Measurements from ENCODE around the gene PCSK4. TPM values are rescaled to one million over a fixed set of nuclear protein-coding genes. Genes with fewer than 3 reads are reported as not detected.
"Not testable (repeated sequence)": the region's sequence is repeated elsewhere in the genome, so short reads cannot be mapped to it uniquely, and the experiment has no call there.

Gene PCSK4
- total RNA-seq, 2 donors from 2014 or later: 13.3 to 16.6 TPM

GRCh38 chr19:1441677-1442438 lies 48.3 kb downstream of the PCSK4 start:
- peaks cover 38% of the 10 kb centered on the region for H3K4me1 Mint-ChIP-seq (ENCODE audit: low read depth)
- DNase-seq (no peak), ATAC-seq (replicated peaks in 1 of 2) (no peak)
- H3K4me3 Mint-ChIP-seq: peak overlapping the region in 1 of 2 donors; percentile 52
- peaks cover under 1% of the 10 kb centered on the region for H3K27me3 Mint-ChIP-seq (ENCODE audit: low read depth)
- peak overlapping the region; percentile 51 for H3K27ac Mint-ChIP-seq
- no peaks in the 10 kb centered on the region for H3K9me3 Mint-ChIP-seq
- H3K36me3 Mint-ChIP-seq (ENCODE audit: insufficient read depth in 2 of 2): peaks cover 12 to 27% of the 10 kb centered on the region in 2 donors

GRCh38 chr19:1441022-1441426 lies 49.1 kb downstream of the PCSK4 start:
- DNase-seq (no peak), ATAC-seq (replicated peaks in 1 of 2) (no peak)
- Mint-ChIP-seq H3K9me3 (no peaks in the 10 kb centered on the region), H3K27me3 (ENCODE audit: low read depth) (no peaks in the 10 kb centered on the region), H3K4me1 (ENCODE audit: low read depth) (peaks cover 38% of the 10 kb centered on the region), H3K4me3 (peak overlapping the region; percentile 97 to 99), H3K27ac (peak overlapping the region; percentile 86), H3K36me3 (ENCODE audit: insufficient read depth in 2 of 2) (peaks cover 12 to 27% of the 10 kb centered on the region in 2 donors)

- Mint-ChIP-seq H3K4me3 (peak overlapping the region; percentile 97 to 99), H3K4me1 (ENCODE audit: low read depth) (peaks cover 36% of the 10 kb centered on the region), H3K9me3 (no peaks in the 10 kb centered on the region), H3K27me3 (ENCODE audit: low read depth) (no peaks in the 10 kb centered on the region), H3K36me3 (ENCODE audit: insufficient read depth in 2 of 2) (peaks cover 12 to 27% of the 10 kb centered on the region in 2 donors), H3K27ac (peak overlapping the region; percentile 90)
- DNase-seq: no peak
- no peak for ATAC-seq (replicated peaks in 1 of 2)
Measured at GRCh38 chr19:1440418-1440801, 49.7 kb downstream of the PCSK4 start.

GRCh38 chr19:1439525-1440417 lies 50.4 kb downstream of the PCSK4 start:
- peaks cover 34% of the 10 kb centered on the region for H3K4me1 Mint-ChIP-seq (ENCODE audit: low read depth)
- H3K27me3 Mint-ChIP-seq (ENCODE audit: low read depth); ATAC-seq (replicated peaks in 1 of 2); DNase-seq; H3K9me3 Mint-ChIP-seq: not testable (repeated sequence)
- peaks cover 12 to 27% of the 10 kb centered on the region in 2 donors for H3K36me3 Mint-ChIP-seq (ENCODE audit: insufficient read depth in 2 of 2)
- peak overlapping the region; percentile 97 to 99 for H3K4me3 Mint-ChIP-seq
- peak overlapping the region; percentile 90 for H3K27ac Mint-ChIP-seq

GRCh38 chr19:1438933-1439354 lies 51.2 kb downstream of the PCSK4 start:
- Mint-ChIP-seq H3K27ac (peak overlapping the region; percentile 90), H3K4me3 (peak overlapping the region; percentile 97 to 99), H3K27me3 (ENCODE audit: low read depth) (no peaks in the 10 kb centered on the region), H3K4me1 (ENCODE audit: low read depth) (peaks cover 34% of the 10 kb centered on the region), H3K9me3 (no peaks in the 10 kb centered on the region), H3K36me3 (ENCODE audit: insufficient read depth in 2 of 2) (peaks cover 12 to 27% of the 10 kb centered on the region in 2 donors)
- no peak for ATAC-seq (replicated peaks in 1 of 2)
- no peak for DNase-seq

GRCh38 chr19:1438035-1438932 lies 51.9 kb downstream of the PCSK4 start, which contains the start of gene RPS15:
Gene RPS15 (plus strand): TSS chr19:1438396. CDS start chr19:1438426, 30 bp downstream.
- H3K9me3 Mint-ChIP-seq: no peaks in the 10 kb centered on the region
- H3K4me1 Mint-ChIP-seq (ENCODE audit: low read depth): peaks cover 34% of the 10 kb centered on the region
- peaks cover 12 to 27% of the 10 kb centered on the region in 2 donors for H3K36me3 Mint-ChIP-seq (ENCODE audit: insufficient read depth in 2 of 2)
- ATAC-seq (replicated peaks in 1 of 2) (peak; percentile 89 to 90), DNase-seq (peak; percentile 95 to 97)
- no peaks in the 10 kb centered on the region for H3K27me3 Mint-ChIP-seq (ENCODE audit: low read depth)
- H3K4me3 Mint-ChIP-seq: peak within 1 kb of the TSS; percentile 97 to 99
- peak within 1 kb of the TSS; percentile 97 for H3K27ac Mint-ChIP-seq

- peaks cover 34% of the 10 kb centered on the region for H3K4me1 Mint-ChIP-seq (ENCODE audit: low read depth)
- no peaks in the 10 kb centered on the region for H3K27me3 Mint-ChIP-seq (ENCODE audit: low read depth)
- peaks cover 12 to 25% of the 10 kb centered on the region in 2 donors for H3K36me3 Mint-ChIP-seq (ENCODE audit: insufficient read depth in 2 of 2)
- peak overlapping the region; percentile 97 to 99 for H3K4me3 Mint-ChIP-seq
- H3K27ac Mint-ChIP-seq: peak overlapping the region; percentile 97
- H3K9me3 Mint-ChIP-seq: no peaks in the 10 kb centered on the region
- ATAC-seq (replicated peaks in 1 of 2): no peak
- no peak for DNase-seq
Measured at GRCh38 chr19:1437609-1438008, 52.5 kb downstream of the PCSK4 start.

GRCh38 chr19:1435378-1435989 lies 54.7 kb downstream of the PCSK4 start:
- H3K4me3 Mint-ChIP-seq: no peak overlapping the region
- no peak overlapping the region for H3K27ac Mint-ChIP-seq
- H3K4me1 Mint-ChIP-seq (ENCODE audit: low read depth): peaks cover 19% of the 10 kb centered on the region

GRCh38 chr19:1434577-1435060 lies 55.5 kb downstream of the PCSK4 start:
- peaks cover 10% of the 10 kb centered on the region for H3K4me1 Mint-ChIP-seq (ENCODE audit: low read depth)
- DNase-seq (no peak), ATAC-seq (replicated peaks in 1 of 2) (no peak)
- no peaks in the 10 kb centered on the region for H3K9me3 Mint-ChIP-seq
- no peaks in the 10 kb centered on the region for H3K27me3 Mint-ChIP-seq (ENCODE audit: low read depth)
- H3K4me3 Mint-ChIP-seq: no peak overlapping the region
- H3K36me3 Mint-ChIP-seq (ENCODE audit: insufficient read depth in 2 of 2): peaks cover 3 to 6% of the 10 kb centered on the region in 2 donors
- H3K27ac Mint-ChIP-seq: no peak overlapping the region

More at GRCh38 chr19:1435378-1435989, 54.7 kb downstream of the PCSK4 start:
- Mint-ChIP-seq H3K36me3 (ENCODE audit: insufficient read depth in 2 of 2) (peaks cover 6 to 13% of the 10 kb centered on the region in 2 donors), H3K9me3 (no peaks in the 10 kb centered on the region), H3K27me3 (ENCODE audit: low read depth) (no peaks in the 10 kb centered on the region)
- DNase-seq (no peak), ATAC-seq (replicated peaks in 1 of 2) (no peak)

- H3K9me3 Mint-ChIP-seq: no peaks in the 10 kb centered on the region
- no peak for DNase-seq
- no peak overlapping the region for H3K4me3 Mint-ChIP-seq
- H3K27me3 Mint-ChIP-seq (ENCODE audit: low read depth): no peaks in the 10 kb centered on the region
- peaks cover 3 to 5% of the 10 kb centered on the region in 2 donors for H3K36me3 Mint-ChIP-seq (ENCODE audit: insufficient read depth in 2 of 2)
- peaks cover 7% of the 10 kb centered on the region for H3K4me1 Mint-ChIP-seq (ENCODE audit: low read depth)
- ATAC-seq (replicated peaks in 1 of 2): no peak
- H3K27ac Mint-ChIP-seq: no peak overlapping the region
Measured at GRCh38 chr19:1434040-1434366, 56.1 kb downstream of the PCSK4 start.

- H3K27me3 Mint-ChIP-seq (ENCODE audit: low read depth): no peaks in the 10 kb centered on the region
- H3K36me3 Mint-ChIP-seq (ENCODE audit: insufficient read depth in 2 of 2): peaks cover 3 to 5% of the 10 kb centered on the region in 2 donors
Measured at GRCh38 chr19:1433119-1434039, 56.8 kb downstream of the PCSK4 start.

More at GRCh38 chr19:1433119-1434039, 56.8 kb downstream of the PCSK4 start:
- DNase-seq (no peak), ATAC-seq (replicated peaks in 1 of 2) (no peak)
- no peak overlapping the region for H3K27ac Mint-ChIP-seq
- no peaks in the 10 kb centered on the region for H3K9me3 Mint-ChIP-seq
- H3K4me1 Mint-ChIP-seq (ENCODE audit: low read depth): peaks cover 7% of the 10 kb centered on the region
- H3K4me3 Mint-ChIP-seq: no peak overlapping the region

Data from activated T-cell treated with anti-CD3 and anti-CD28 coated beads, Interleukin-2, amount 50 U/mL, for 72 hours (primary cell).